ENCODE data around the gene BANF2.

GRCh38 chr20:17708675-17709360 lies 9.1 kb downstream of the BANF2 start:
- TF ChIP-seq, protein P1, sequence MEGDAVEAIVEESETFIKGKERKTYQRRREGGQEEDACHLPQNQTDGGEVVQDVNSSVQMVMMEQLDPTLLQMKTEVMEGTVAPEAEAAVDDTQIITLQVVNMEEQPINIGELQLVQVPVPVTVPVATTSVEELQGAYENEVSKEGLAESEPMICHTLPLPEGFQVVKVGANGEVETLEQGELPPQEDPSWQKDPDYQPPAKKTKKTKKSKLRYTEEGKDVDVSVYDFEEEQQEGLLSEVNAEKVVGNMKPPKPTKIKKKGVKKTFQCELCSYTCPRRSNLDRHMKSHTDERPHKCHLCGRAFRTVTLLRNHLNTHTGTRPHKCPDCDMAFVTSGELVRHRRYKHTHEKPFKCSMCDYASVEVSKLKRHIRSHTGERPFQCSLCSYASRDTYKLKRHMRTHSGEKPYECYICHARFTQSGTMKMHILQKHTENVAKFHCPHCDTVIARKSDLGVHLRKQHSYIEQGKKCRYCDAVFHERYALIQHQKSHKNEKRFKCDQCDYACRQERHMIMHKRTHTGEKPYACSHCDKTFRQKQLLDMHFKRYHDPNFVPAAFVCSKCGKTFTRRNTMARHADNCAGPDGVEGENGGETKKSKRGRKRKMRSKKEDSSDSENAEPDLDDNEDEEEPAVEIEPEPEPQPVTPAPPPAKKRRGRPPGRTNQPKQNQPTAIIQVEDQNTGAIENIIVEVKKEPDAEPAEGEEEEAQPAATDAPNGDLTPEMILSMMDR (IDR thresholded peaks at IDR 0.05) = no peak
- no peak for TF ChIP-seq POLR2A (IDR thresholded peaks at IDR 0.05)
